ENCODE results near the gene CENPX. TPM values are rescaled to one million over a fixed set of nuclear protein-coding genes. Genes with fewer than 3 reads are reported as not detected.
"Not testable (repeated sequence)": the region's sequence is repeated elsewhere in the genome, so short reads cannot be mapped to it uniquely, and the experiment has no call there.

Gene CENPX
- total and polyA plus RNA-seq, 8 donors = 14.0 to 62.4 (median 19.8) TPM

GRCh38 chr17:81984773-81985410 lies 37.8 kb downstream of the CENPX start:
- intact Hi-C loops (cut with DNase I) = no loop called here
- no peak for FAIRE-seq
- H3K36me3 ChIP-seq = peaks cover 0 to 12% (median 0%) of the 10 kb centered on the region in 3 donors
- H3K9me3 ChIP-seq = no peaks in the 10 kb centered on the region
- no peak for DNase-seq
- no peaks in the 10 kb centered on the region for H3K27me3 ChIP-seq
- no peak for TF ChIP-seq CTCF (IDR thresholded peaks at IDR 0.05)
- H3K27ac ChIP-seq = no peak overlapping the region
- no peak overlapping the region for H3K4me3 ChIP-seq
- WGBS, 2 donors = 90 to 92% methylated on average over 19 to 21 of the region's 21 CpGs
- no peak for ATAC-seq
- no peaks in the 10 kb centered on the region for H3K4me1 ChIP-seq

DNA sequence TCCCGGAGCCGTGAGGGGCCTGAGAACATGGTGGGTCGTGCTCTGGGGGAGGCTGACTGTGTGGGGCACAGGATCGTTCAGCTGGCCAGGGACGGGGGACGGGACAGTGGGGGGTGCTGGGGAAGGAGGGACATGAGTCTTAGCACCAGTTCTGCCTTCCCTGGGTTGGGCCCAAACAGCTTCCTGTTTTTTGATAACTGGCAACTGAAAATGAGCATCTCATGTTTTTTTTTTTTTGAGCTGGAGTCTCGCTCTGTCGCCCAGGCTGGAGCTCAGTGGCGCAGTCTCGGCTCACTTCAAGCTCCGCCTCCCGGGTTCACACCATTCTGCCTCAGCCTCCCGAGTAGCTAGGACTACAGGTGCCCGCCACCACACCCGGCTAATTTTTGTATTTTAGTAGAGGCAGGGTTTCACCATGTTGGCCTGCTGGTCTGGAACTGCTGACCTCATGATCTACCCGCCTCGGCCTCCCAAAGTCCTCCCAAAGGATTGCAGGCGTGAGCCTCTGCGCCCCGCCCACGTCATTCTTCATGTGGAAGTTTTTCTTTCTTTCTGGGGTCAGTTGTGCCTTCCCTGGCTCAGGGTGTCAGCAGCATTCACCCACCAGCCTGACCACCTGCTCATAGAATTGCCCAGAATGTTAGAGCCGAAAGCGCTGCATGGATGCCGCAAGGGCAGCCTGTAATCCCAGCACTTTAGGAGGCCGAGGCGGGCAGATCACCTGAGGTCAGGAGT lies 38.9 kb downstream of the CENPX start:
- Histone ChIP-seq H3K27ac (no peak overlapping the region), H3K9me3 (no peaks in the 10 kb centered on the region), H3K27me3 (no peaks in the 10 kb centered on the region), H3K4me3 (no peak overlapping the region), H3K36me3 (peaks cover 0 to 12% (median 0%) of the 10 kb centered on the region in 3 donors), H3K4me1 (no peaks in the 10 kb centered on the region)
- 95 to 98% methylated on average over 26 of the region's 26 CpGs for WGBS, 2 donors
- no peak for ATAC-seq
- DNase-seq = no peak
- intact Hi-C loops (cut with DNase I) = no loop called here
- TF ChIP-seq CTCF (IDR thresholded peaks at IDR 0.05) = no peak
- FAIRE-seq = no peak

- 94% methylated on average over 33 to 35 of the region's 35 CpGs for WGBS, 2 donors
- DNase-seq = no peak
- Histone ChIP-seq H3K27ac (no peak overlapping the region), H3K4me1 (peaks cover 0 to 4% (median 3%) of the 10 kb centered on the region in 3 donors), H3K27me3 (no peaks in the 10 kb centered on the region), H3K36me3 (peaks cover 0 to 12% (median 0%) of the 10 kb centered on the region in 3 donors), H3K4me3 (no peak overlapping the region), H3K9me3 (no peaks in the 10 kb centered on the region)
- no peak for ATAC-seq
- FAIRE-seq = no peak
- TF ChIP-seq CTCF (IDR thresholded peaks at IDR 0.05) = no peak
- intact Hi-C loops (cut with DNase I) = no loop called here
Observed at GRCh38 chr17:81983011-81983638, 39.6 kb downstream of the CENPX start.

DNA sequence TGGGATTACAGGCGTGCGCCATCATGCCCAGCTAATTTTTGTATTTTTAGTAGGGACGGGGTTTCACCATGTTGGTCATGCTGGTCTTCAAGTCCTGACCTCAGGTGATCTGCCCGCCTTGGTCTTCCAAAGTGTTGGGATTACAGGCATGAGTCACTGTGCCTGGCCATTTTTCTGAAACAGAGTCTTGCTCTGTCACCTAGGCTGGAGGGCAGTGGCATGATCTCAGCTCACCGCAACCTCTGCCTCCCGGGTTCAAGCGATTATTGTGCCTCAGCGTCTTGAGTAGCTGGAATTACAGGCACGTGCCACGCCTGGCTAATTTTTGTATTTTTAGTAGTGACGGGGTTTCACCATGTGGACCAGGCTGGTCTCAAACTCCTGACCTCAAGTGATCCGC lies 41.2 kb downstream of the CENPX start:
- H3K4me1 ChIP-seq, FAIRE-seq: not testable (repeated sequence)

DNA sequence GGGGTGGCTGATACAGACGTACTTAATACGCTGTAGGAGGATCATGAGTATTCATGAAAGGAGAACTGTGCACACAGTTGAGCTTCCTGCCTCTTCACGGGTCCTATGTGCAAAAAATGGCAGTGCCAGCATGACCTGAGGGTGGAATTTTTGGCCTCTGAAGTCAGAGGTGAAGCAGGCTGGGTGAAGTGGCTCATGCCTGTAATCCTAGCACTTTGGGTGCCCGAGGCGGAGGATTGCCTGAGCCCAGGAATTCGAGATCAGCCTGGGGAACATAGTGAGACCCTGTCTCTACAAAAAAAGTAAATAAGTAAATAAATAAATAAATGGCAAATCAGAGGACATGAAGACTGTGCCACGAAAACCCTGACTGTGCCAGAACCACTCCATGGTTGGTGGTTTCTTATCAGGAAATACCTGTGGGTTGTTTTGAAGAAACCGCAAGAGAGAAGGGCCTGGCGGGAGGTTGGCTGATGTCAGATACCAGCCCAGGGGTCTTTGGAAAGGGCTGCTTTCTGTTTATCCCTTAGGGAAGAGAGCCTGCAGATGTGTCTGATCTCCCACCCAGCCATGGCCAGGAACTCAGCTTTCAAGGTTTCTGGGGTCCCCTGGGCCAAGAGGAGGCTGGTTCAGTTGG lies 41.9 kb downstream of the CENPX start:
- Histone ChIP-seq H3K27me3 (no peaks in the 10 kb centered on the region), H3K4me1 (peaks cover 0 to 7% (median 3%) of the 10 kb centered on the region in 3 donors), H3K36me3 (peaks cover 0 to 9% (median 0%) of the 10 kb centered on the region in 3 donors), H3K27ac (no peak overlapping the region), H3K9me3 (no peaks in the 10 kb centered on the region), H3K4me3 (no peak overlapping the region)
- 90% methylated on average over 9 of the region's 9 CpGs for WGBS, 2 donors
- TF ChIP-seq CTCF (IDR thresholded peaks at IDR 0.05) = no peak
- FAIRE-seq = no peak
- DNase-seq = no peak
- no peak for ATAC-seq
- intact Hi-C loops (cut with DNase I) = no loop called here

More for the DNA sequence above, 41.2 kb downstream of the CENPX start:
- H3K27ac ChIP-seq; H3K9me3 ChIP-seq; ATAC-seq; H3K27me3 ChIP-seq; intact Hi-C loops (cut with DNase I); H3K4me3 ChIP-seq; DNase-seq: not testable (repeated sequence)
- H3K36me3 ChIP-seq = peaks cover 0 to 12% (median 0%) of the 10 kb centered on the region in 3 donors
- 96 to 97% methylated on average over 12 of the region's 12 CpGs for WGBS, 2 donors
